OCI-LY1 (cell line): ENCODE measurements around the gene MIER3.

Source experiments
- H2AFZ ChIP-seq: fragments of 200-600 bp; sonication (generic), shearing (Covaris generic); 2 replicates; pipeline ENCODE4 v1.6.0; 2014; ENCODE audit warnings: antibody characterized with exemption, mild to moderate bottlenecking, low read length
- H3F3A ChIP-seq: fragments of 200-600 bp; sonication (generic), shearing (Covaris generic); 2 replicates; pipeline ENCODE4 v1.6.0; 2014; ENCODE audit warnings: mild to moderate bottlenecking, antibody characterized with exemption, low read length, moderate library complexity; ENCODE audit not compliant: insufficient read depth
- H3K27ac ChIP-seq: fragments of 200-600 bp; sonication (generic); 2 replicates; pipeline ENCODE4 v1.5.1; 2014; ENCODE audit warnings: low read length, mixed run types, mild to moderate bottlenecking, low read depth; ENCODE audit not compliant: poor library complexity, severe bottlenecking
- H3K27me3 ChIP-seq: fragments of 200-600 bp; sonication (generic); 2 replicates; pipeline ENCODE4 v1.6.0; 2014; ENCODE audit warnings: antibody characterized with exemption, mild to moderate bottlenecking, low read length, moderate library complexity; ENCODE audit not compliant: insufficient read depth
- H3K36me3 ChIP-seq: fragments of 200-600 bp; sonication (generic); 2 replicates; pipeline ENCODE4 v1.6.1; 2014; ENCODE audit warnings: mild to moderate bottlenecking, antibody characterized with exemption, low read length, moderate library complexity, mixed read lengths; ENCODE audit not compliant: insufficient read depth
- H3K4me1 ChIP-seq: fragments of 200-600 bp; sonication (generic); 2 replicates; pipeline ENCODE4 v1.5.1; 2014; ENCODE audit warnings: mild to moderate bottlenecking, low read length, moderate library complexity; ENCODE audit not compliant: insufficient read depth, severe bottlenecking
- H3K4me2 ChIP-seq: fragments of 200-600 bp; sonication (generic), shearing (Covaris generic); 2 replicates; pipeline ENCODE4 v1.6.1; 2014; ENCODE audit warnings: low read length
- H3K4me3 ChIP-seq: fragments of 200-600 bp; sonication (generic); 2 replicates; pipeline ENCODE4 v1.5.1; 2014; ENCODE audit warnings: low read length, low read depth, mild to moderate bottlenecking, mixed read lengths; ENCODE audit not compliant: poor library complexity, severe bottlenecking
- H3K79me2 ChIP-seq: fragments of 200-600 bp; shearing (Covaris generic); 2 replicates; pipeline ENCODE4 v1.6.1; 2016; ENCODE audit warnings: mixed run types, low read length, mixed read lengths; ENCODE audit not compliant: insufficient read depth
- H3K9ac ChIP-seq: fragments of 200-600 bp; sonication (generic), shearing (Covaris generic); 2 replicates; pipeline ENCODE4 v1.6.1; 2014; ENCODE audit warnings: mild to moderate bottlenecking, low read length, mixed read lengths
- H3K9me2 ChIP-seq: fragments of 200-600 bp; sonication (generic), shearing (Covaris generic); 2 replicates; pipeline ENCODE4 v1.6.1; 2014; ENCODE audit warnings: low read depth, mild to moderate bottlenecking, low read length, mixed read lengths
- H3K9me3 ChIP-seq: fragments of 200-600 bp; shearing (Covaris generic); 2 replicates; pipeline ENCODE4 v1.6.1; 2014; ENCODE audit warnings: low read length, mixed read lengths
- H4K20me1 ChIP-seq: fragments of 200-600 bp; sonication (generic), shearing (Covaris generic); 2 replicates; pipeline ENCODE4 v1.6.0; 2016; ENCODE audit warnings: mild to moderate bottlenecking, low read length; ENCODE audit not compliant: insufficient read depth
- EZH2 ChIP-seq: fragments of 200-600 bp; sonication (generic), shearing (Covaris generic); IDR thresholded peaks from 2 replicates; pipeline ENCODE4 v1.8.0; 2017; ENCODE audit warnings: borderline replicate concordance, mixed run types, mild to moderate bottlenecking, antibody characterized with exemption, low read length, moderate library complexity, mixed read lengths
- TF ChIP-seq, protein P1 (sequence below): fragments of 200-600 bp; sonication (generic), shearing (Covaris generic); IDR thresholded peaks from 2 replicates; pipeline ENCODE4 v1.5.1; 2017; ENCODE audit warnings: mild to moderate bottlenecking, antibody characterized with exemption, low read length, moderate library complexity, mixed read lengths

The MIER3 gene

DNA sequence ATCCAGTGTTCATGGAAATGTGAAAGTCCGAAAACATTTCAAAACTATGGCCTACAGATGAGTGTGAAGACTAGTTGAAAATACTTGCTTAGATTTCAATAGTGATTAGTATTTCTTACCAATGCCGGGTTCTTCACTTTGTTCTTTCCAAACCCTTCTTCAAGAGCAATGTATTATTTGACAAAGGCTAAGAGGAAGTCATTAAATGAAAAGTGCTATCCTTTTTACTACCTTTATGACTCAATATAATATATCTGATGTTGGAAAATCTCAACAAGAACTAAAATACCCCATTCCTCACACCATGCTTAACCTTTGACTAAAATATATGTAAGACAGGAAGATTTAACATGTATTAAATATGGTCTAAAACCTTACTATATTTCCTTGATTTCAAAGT lies 6.7 kb upstream of the MIER3 start:
- Histone ChIP-seq H3K4me2 (no peak overlapping the region), H3K27ac (no peak overlapping the region), H4K20me1 (no peaks in the 10 kb centered on the region), H3K9me3 (no peaks in the 10 kb centered on the region), H3F3A (no peaks in the 10 kb centered on the region), H3K4me3 (no peak overlapping the region), H3K79me2 (no peaks in the 10 kb centered on the region), H3K36me3 (no peaks in the 10 kb centered on the region), H3K27me3 (0 out of 2 replicates have a peak, but pooled peaks cover 11% of the 10 kb centered on the region), H3K4me1 (no peaks in the 10 kb centered on the region), H2AFZ (no peak overlapping the region), H3K9ac (no peak overlapping the region), H3K9me2 (no peaks in the 10 kb centered on the region)
- TF ChIP-seq, protein P1, sequence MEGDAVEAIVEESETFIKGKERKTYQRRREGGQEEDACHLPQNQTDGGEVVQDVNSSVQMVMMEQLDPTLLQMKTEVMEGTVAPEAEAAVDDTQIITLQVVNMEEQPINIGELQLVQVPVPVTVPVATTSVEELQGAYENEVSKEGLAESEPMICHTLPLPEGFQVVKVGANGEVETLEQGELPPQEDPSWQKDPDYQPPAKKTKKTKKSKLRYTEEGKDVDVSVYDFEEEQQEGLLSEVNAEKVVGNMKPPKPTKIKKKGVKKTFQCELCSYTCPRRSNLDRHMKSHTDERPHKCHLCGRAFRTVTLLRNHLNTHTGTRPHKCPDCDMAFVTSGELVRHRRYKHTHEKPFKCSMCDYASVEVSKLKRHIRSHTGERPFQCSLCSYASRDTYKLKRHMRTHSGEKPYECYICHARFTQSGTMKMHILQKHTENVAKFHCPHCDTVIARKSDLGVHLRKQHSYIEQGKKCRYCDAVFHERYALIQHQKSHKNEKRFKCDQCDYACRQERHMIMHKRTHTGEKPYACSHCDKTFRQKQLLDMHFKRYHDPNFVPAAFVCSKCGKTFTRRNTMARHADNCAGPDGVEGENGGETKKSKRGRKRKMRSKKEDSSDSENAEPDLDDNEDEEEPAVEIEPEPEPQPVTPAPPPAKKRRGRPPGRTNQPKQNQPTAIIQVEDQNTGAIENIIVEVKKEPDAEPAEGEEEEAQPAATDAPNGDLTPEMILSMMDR, result no peak
- TF ChIP-seq EZH2, result no peak

DNA sequence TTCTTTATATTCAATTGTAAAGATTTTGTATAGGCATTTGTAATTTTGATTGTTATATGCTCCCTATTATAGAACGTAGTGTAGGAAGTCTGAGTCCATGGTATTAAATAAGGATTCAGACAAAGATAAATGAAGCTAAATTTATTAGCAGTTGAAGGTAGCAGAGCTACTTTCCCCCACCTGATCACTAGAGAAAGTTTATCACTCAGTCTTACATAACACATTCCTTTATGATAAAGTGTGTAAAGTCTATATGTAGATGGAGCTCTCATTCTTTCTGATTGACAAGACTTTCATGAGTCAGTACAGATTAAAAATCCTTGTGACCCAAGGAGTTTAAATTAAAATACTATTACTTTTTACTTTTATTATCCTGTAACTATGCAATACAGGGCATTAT lies 2.3 kb upstream of the MIER3 start:
- no peaks in the 10 kb centered on the region for H3K9me3 ChIP-seq
- H3K27me3 ChIP-seq, result 0 out of 2 replicates have a peak, but pooled peaks cover 7% of the 10 kb centered on the region
- H3K36me3 ChIP-seq, result no peaks in the 10 kb centered on the region; the same call in 1 of the 2 replicates
- no peaks in the 10 kb centered on the region for H3F3A ChIP-seq
- no peak overlapping the region for H3K4me3 ChIP-seq
- peaks cover 19% of the 10 kb centered on the region for H3K4me1 ChIP-seq
- no peak for TF ChIP-seq EZH2
- TF ChIP-seq, protein P1, result no peak
- H3K27ac ChIP-seq, result no peak overlapping the region
- H3K9me2 ChIP-seq, result no peaks in the 10 kb centered on the region
- no peaks in the 10 kb centered on the region for H4K20me1 ChIP-seq
- H2AFZ ChIP-seq, result no peak overlapping the region
- H3K4me2 ChIP-seq, result no peak overlapping the region
- no peaks in the 10 kb centered on the region for H3K79me2 ChIP-seq
- H3K9ac ChIP-seq, result no peak overlapping the region

DNA sequence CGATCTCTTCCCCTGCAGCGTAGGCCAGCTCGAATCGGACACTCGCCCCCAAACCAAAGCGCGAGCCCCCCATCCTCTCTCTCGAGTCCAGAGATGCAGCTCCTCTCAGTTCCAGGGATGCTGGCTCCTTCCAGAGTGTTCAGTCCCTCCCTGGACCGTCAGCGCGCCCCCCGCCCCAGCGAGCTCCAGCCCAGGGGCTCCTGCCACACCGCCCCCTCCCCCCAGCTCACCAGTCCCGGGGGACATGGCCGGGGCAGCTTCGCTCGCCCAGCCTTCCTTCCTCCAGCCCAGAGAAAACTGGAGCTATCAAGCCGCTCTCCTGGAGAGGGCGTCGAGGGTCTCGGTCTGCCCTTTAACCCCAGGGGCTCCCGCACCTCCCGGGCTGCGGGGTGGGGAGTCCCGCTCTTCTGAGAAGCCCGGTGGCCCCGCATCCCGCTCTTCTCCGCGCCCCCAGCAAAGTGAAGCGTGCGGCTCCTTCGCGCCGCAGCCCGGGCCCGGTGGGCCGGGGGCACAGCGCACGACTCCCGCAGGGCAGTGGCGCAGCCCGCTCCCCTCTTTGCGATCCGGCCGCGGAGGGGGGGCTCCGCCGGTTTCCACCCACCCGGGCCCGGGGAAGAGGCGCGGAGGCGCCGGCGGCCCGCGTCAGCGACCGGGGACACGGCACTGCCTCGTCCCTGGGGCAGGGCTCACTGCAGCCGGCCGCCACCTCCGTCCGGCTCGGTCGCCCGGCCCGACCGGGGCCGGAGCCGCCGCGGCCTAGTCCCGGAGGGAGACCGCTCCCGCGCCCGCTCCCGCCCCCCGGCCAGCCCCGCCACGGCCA lies 587 bp downstream of the MIER3 start:
- Histone ChIP-seq H3K4me1 (peaks cover 19% of the 10 kb centered on the region), H3K4me3 (peak overlapping the region; percentile 88), H4K20me1 (no peaks in the 10 kb centered on the region), H3K9me2 (no peaks in the 10 kb centered on the region), H2AFZ (no peak overlapping the region), H3K79me2 (no peaks in the 10 kb centered on the region), H3F3A (no peaks in the 10 kb centered on the region), H3K36me3 (peaks cover 6% of the 10 kb centered on the region), H3K27ac (no peak overlapping the region), H3K4me2 (peak overlapping the region; percentile 93), H3K27me3 (0 out of 2 replicates have a peak, but pooled peaks cover 7% of the 10 kb centered on the region), H3K9ac (peak overlapping the region; percentile 82), H3K9me3 (no peaks in the 10 kb centered on the region)
- no peak for TF ChIP-seq EZH2
- TF ChIP-seq, protein P1, result peak; percentile 12; the same call in 1 of the 2 replicates
